Lung (tissue), 12 donors: ENCODE results near the gene TMEM123. TPM values are rescaled to one million over a fixed set of nuclear protein-coding genes. Genes with fewer than 3 reads are reported as not detected.

ENCODE experiments used
- ATAC-seq: fragments of 200-7000 bp; cut with Tn5 transposase; one replicate; pipeline ENCODE4 v1.9.1; 2020; ENCODE audit warnings: moderate number of reproducible peaks; ENCODE audit not compliant: insufficient read depth, low FRiP score
- DNase-seq, 3 donors: peaks; one replicate each; pipeline ENCODE4 v3.0.0-alpha.2; 2013 to 2017
- H3K27ac ChIP-seq, 2 donors: one replicate each; pipeline ENCODE4 v1.5.1; 2013; ENCODE audit warnings: mild to moderate bottlenecking in 2 of 2, moderate library complexity in 2 of 2, control low read depth in 1 of 2, inconsistent platforms in 1 of 2, low read depth in 1 of 2, low read length in 1 of 2
- H3K27me3 ChIP-seq, 3 donors: one replicate each; pipeline ENCODE4 v1.5.1; 2013; ENCODE audit warnings: low read length in 2 of 3; ENCODE audit not compliant: control insufficient read depth in 3 of 3, insufficient read depth in 3 of 3
- H3K36me3 ChIP-seq, 4 donors: one replicate each; pipeline ENCODE4 v1.5.1; 2013; ENCODE audit warnings: low read length in 4 of 4, mild to moderate bottlenecking in 1 of 4, moderate library complexity in 1 of 4; ENCODE audit not compliant: control insufficient read depth in 4 of 4, insufficient read depth in 4 of 4
- H3K4me1 ChIP-seq, 5 donors: one replicate each; pipeline ENCODE4 v1.5.1; 2013; ENCODE audit warnings: low read length in 5 of 5, mild to moderate bottlenecking in 2 of 5, moderate library complexity in 1 of 5; ENCODE audit not compliant: control insufficient read depth in 5 of 5, insufficient read depth in 5 of 5
- H3K4me3 ChIP-seq: one replicate; pipeline ENCODE4 v1.5.1; 2013; ENCODE audit warnings: mild to moderate bottlenecking, control low read depth, moderate library complexity
- H3K9ac ChIP-seq, 2 donors: one replicate each; pipeline ENCODE4 v1.5.1; 2013; ENCODE audit warnings: low read length in 2 of 2, control low read depth in 1 of 2; ENCODE audit not compliant: insufficient read depth in 1 of 2
- H3K9me3 ChIP-seq, 4 donors: one replicate each; pipeline ENCODE4 v1.5.1; 2013; ENCODE audit warnings: low read length in 3 of 4, mild to moderate bottlenecking in 1 of 4, moderate library complexity in 1 of 4; ENCODE audit not compliant: control insufficient read depth in 4 of 4, insufficient read depth in 3 of 4
- CTCF ChIP-seq: IDR thresholded peaks from 2 replicates; pipeline ENCODE4 v1.5.1; 2012; ENCODE audit warnings: mild to moderate bottlenecking; ENCODE audit errors: control extremely low read depth, extremely low read depth
- WGBS, 2 donors: extraction: QIAGEN DNeasy Blood & Tissue Kit; methylation state at CpG; one replicate each; pipeline ENCODE4 v1.1.7; 2013; 5-methylcytosine and 5-hydroxymethylcytosine counted together
- polyA plus RNA-seq, 2 donors: library from polyadenylated mRNA; stranded (reverse); fragments of 200-250 nt; gene quantifications; one replicate each; pipeline ENCODE4 v1.2.1, GENCODE V29; 2013
- total RNA-seq, 2 donors: library from RNA; depleted of rRNA in 1 of 2; stranded (reverse); fragments of >200 nt in 1 of 2; gene quantifications; one replicate each; pipeline ENCODE4 v1.2.1, GENCODE V29; 2014 to 2021
- donor health status: control.
- donor health status: control.
- donor health status: Bipolar disorder and iron deficiency.
- donor health status: healthy.
- donor health status: DM: yes; HTN: yes; CAD: no.

TMEM123 gene
- total and polyA plus RNA-seq, 4 donors: 53.6 to 245 (median 100) TPM

GRCh38 chr11:102464037-102464436 lies 11.5 kb upstream of the TMEM123 start:
- H3K4me3 ChIP-seq: no peak overlapping the region
- H3K9me3 ChIP-seq: no peaks in the 10 kb centered on the region
- WGBS, 2 donors: 96 to 98% methylated on average over 9 of the region's 9 CpGs
- H3K27me3 ChIP-seq: no peaks in the 10 kb centered on the region
- H3K27ac ChIP-seq: no peak overlapping the region
- no peak overlapping the region for H3K9ac ChIP-seq
- no peak for TF ChIP-seq CTCF
- H3K4me1 ChIP-seq: peaks cover 0 to 11% (median 3%) of the 10 kb centered on the region in 5 donors
- DNase-seq: no peak
- H3K36me3 ChIP-seq: no peaks in the 10 kb centered on the region
- no peak for ATAC-seq

GRCh38 chr11:102462610-102463009 lies 10.0 kb upstream of the TMEM123 start:
- WGBS, 2 donors: 90 to 93% methylated on average over 4 of the region's 4 CpGs
- H3K4me3 ChIP-seq: no peak overlapping the region
- DNase-seq (no peak), ATAC-seq (no peak)
- H3K27me3 ChIP-seq: no peaks in the 10 kb centered on the region
- no peak for TF ChIP-seq CTCF
- no peaks in the 10 kb centered on the region for H3K9me3 ChIP-seq
- no peaks in the 10 kb centered on the region for H3K36me3 ChIP-seq
- H3K4me1 ChIP-seq: peaks cover 0 to 8% (median 6%) of the 10 kb centered on the region in 5 donors
- H3K27ac ChIP-seq: no peak overlapping the region
- H3K9ac ChIP-seq: no peak overlapping the region

GRCh38 chr11:102459393-102459792 lies 6.8 kb upstream of the TMEM123 start:
- H3K4me3 ChIP-seq: no peak overlapping the region
- no peak for TF ChIP-seq CTCF
- ATAC-seq: no peak
- H3K27me3 ChIP-seq: no peaks in the 10 kb centered on the region
- no peak overlapping the region for H3K27ac ChIP-seq
- H3K36me3 ChIP-seq: no peaks in the 10 kb centered on the region
- no peak overlapping the region for H3K9ac ChIP-seq
- no peaks in the 10 kb centered on the region for H3K9me3 ChIP-seq
- no peak for DNase-seq
- peaks cover 0 to 7% (median under 1%) of the 10 kb centered on the region in 5 donors for H3K4me1 ChIP-seq

- H3K4me1 ChIP-seq: peaks cover 0 to 12% (median 1%) of the 10 kb centered on the region in 5 donors
- no peak for ATAC-seq
- H3K9ac ChIP-seq: no peak overlapping the region
- no peaks in the 10 kb centered on the region for H3K36me3 ChIP-seq
- 68 to 73% methylated on average over 3 of the region's 3 CpGs for WGBS, 2 donors
- H3K4me3 ChIP-seq: no peak overlapping the region
- H3K27me3 ChIP-seq: no peaks in the 10 kb centered on the region
- no peak for DNase-seq
- H3K27ac ChIP-seq: no peak overlapping the region
- no peak for TF ChIP-seq CTCF
- no peaks in the 10 kb centered on the region for H3K9me3 ChIP-seq
Measured at GRCh38 chr11:102458548-102458947, 6.0 kb upstream of the TMEM123 start.
